ENCODE measurements around the gene S100A9. TPM values are rescaled to one million over a fixed set of nuclear protein-coding genes. Genes with fewer than 3 reads are reported as not detected.
A peak's percentile ranks its signal among the peaks of the same experiment; 100 is the strongest.

Gene S100A9
- total RNA-seq, 2 experiments from 2014 or later, result not detected

- ChIA-PET POLR2A (no interaction called here), CTCF (interaction anchor here (0.7 to 5.7 kb wide), 22 partner anchors 9 to 261 kb away, joined by 3 to 123 read pairs (median 4); partner anchors contain the start of genes S100A12 and S100A8)
- H3K36me3 Mint-ChIP-seq (ENCODE audit: low read depth), result no peaks in the 10 kb centered on the region
Observed at GRCh38 chr1:153353226-153353947, 4.3 kb upstream of the S100A9 start.

DNA sequence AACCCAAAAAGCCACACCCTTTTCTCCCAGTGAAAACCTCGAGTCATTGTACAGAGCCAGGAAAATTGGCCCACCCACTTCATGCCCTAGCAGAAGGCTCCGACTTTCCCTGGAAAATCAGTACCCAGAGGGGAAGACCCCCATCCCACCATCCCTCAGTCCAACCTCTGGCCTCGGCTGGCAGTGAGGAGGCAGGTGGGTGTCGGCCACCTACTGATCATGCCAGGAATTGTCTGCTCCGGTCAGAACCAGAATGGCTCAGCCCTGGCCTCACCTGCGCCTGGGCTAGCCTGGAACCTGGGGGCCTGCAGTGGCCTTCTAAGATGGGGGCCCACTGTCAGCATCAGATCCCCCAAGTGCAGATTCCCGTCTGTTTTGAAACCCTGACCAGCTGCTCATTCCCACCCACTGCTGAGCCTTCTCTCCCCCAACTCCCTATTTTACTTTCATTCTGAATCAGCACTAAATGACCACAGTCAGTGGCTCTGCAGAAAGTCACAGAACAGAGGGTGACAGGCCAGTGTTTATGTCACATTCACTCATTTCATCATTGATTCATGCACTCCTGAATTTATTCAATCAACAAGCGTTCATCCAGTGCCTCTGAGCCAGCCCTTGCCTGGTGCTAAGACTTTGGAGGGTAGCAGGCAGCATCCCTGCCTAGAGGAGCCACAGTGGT is 3.0 kb upstream of the S100A9 start:
- DNase-seq (no peak), ATAC-seq (no peak)
- ChIA-PET POLR2A (no interaction called here), CTCF (interaction anchor here (0.6 to 5.7 kb wide), 12 partner anchors 10 to 156 kb away, joined by 3 to 123 read pairs (median 4); no protein-coding TSS in a partner anchor)
- no peak overlapping the region for H3K27ac Mint-ChIP-seq
- H3K9me3 Mint-ChIP-seq, result no peaks in the 10 kb centered on the region
- H3K27me3 Mint-ChIP-seq, result peaks cover 4% of the 10 kb centered on the region
- H3K36me3 Mint-ChIP-seq (ENCODE audit: low read depth), result no peaks in the 10 kb centered on the region
- no peak overlapping the region for H3K4me3 Mint-ChIP-seq
- peaks cover 5% of the 10 kb centered on the region for H3K4me1 Mint-ChIP-seq (ENCODE audit: low read depth)
- TF ChIP-seq, protein P1, sequence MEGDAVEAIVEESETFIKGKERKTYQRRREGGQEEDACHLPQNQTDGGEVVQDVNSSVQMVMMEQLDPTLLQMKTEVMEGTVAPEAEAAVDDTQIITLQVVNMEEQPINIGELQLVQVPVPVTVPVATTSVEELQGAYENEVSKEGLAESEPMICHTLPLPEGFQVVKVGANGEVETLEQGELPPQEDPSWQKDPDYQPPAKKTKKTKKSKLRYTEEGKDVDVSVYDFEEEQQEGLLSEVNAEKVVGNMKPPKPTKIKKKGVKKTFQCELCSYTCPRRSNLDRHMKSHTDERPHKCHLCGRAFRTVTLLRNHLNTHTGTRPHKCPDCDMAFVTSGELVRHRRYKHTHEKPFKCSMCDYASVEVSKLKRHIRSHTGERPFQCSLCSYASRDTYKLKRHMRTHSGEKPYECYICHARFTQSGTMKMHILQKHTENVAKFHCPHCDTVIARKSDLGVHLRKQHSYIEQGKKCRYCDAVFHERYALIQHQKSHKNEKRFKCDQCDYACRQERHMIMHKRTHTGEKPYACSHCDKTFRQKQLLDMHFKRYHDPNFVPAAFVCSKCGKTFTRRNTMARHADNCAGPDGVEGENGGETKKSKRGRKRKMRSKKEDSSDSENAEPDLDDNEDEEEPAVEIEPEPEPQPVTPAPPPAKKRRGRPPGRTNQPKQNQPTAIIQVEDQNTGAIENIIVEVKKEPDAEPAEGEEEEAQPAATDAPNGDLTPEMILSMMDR (IDR thresholded peaks at IDR 0.05), result no peak
- intact Hi-C loops (cut with micrococcal nuclease), result loop anchor here (5.0 kb wide), 2 partner anchors 48 to 138 kb away; no protein-coding TSS in a partner anchor

More at GRCh38 chr1:153353226-153353947, 4.3 kb upstream of the S100A9 start:
- Mint-ChIP-seq H3K4me3 (no peak overlapping the region), H3K27ac (no peak overlapping the region), H3K9me3 (no peaks in the 10 kb centered on the region), H3K27me3 (peaks cover 4% of the 10 kb centered on the region), H3K4me1 (ENCODE audit: low read depth) (peaks cover 5% of the 10 kb centered on the region)
- DNase-seq, result peak; percentile 16
- ATAC-seq, result no peak
- intact Hi-C loops (cut with micrococcal nuclease), result loop anchor here (5.0 kb wide), 2 partner anchors 49 to 139 kb away; no protein-coding TSS in a partner anchor
- TF ChIP-seq, protein P1 (IDR thresholded peaks at IDR 0.05), result no peak

DNA sequence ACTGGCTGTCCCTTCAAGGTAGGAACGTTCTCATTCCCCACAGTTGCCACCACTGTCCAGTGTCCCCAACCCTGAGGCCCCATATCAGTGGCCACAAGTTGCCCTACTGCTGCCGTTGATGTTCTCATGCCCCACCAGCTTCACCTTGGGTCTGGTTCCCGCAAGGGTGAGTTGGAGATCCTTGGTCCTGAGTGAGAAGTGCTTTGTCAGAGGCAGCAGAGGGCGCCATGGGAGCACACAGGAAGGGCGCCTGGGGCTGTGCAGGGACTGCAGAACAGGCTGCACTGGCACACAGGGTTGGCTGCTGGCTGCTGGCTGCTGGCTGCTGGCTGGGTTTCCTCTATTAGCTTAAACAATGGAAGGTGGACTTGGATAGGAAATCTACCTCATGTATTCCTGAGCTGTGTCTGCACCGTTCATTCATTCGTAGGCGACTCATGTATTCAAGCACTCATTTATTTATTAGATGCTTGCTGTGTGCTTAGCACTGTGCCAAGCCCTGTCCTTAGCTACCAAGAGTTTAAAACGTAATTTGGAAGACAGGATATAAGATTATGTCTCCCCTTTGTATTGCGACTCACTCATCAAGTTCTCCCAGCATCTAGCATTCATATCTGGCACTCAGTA is 2.1 kb upstream of the S100A9 start:
- TF ChIP-seq, protein P1 (IDR thresholded peaks at IDR 0.05), result peak; percentile 50
- intact Hi-C loops (cut with micrococcal nuclease), result no loop called here
- peak; percentile 82 for ATAC-seq
- Mint-ChIP-seq H3K27ac (no peak overlapping the region), H3K4me3 (no peak overlapping the region), H3K27me3 (peaks cover 4% of the 10 kb centered on the region), H3K36me3 (ENCODE audit: low read depth) (no peaks in the 10 kb centered on the region), H3K4me1 (ENCODE audit: low read depth) (peaks cover 5% of the 10 kb centered on the region), H3K9me3 (no peaks in the 10 kb centered on the region)
- POLR2A ChIA-PET, result no interaction called here
- CTCF ChIA-PET, result interaction anchor here (0.6 to 5.7 kb wide), 11 partner anchors 9 to 146 kb away, joined by 3 to 123 read pairs (median 3); partner anchors contain the start of gene S100A8
- peak; percentile 63 for DNase-seq

DNA sequence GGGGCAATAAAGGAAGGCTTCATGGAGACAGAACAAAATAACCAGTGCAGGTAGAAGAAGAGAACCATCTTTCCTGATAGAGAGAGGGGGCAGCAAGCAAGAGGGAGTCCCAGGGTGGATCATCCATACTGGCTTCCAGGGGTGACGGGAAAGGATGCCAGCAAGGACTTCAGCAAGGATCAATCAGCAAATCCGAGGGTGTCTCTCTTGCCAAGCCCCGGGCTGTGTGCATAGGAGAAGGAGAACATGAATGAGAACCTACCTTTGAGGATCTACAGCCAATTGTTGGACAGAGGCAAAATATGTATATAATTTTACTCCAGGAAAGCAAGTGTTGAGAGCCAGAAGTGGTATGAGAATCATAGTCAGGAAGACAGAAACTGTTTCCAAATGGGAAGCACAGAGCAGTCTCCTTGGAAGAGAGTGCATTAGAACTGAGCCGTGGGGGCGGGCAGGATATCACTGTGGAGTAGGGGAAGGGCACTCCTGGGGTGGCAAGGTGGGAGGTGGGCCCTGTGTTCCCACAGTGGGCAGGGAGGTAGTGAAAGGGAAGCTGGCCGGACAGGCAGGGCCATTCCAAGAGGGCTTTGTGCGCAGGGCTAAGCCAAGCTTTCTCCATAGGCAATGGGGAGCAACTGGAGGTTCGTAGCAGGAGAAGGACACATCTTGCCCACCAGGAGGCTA is 1.1 kb upstream of the S100A9 start:
- TF ChIP-seq, protein P1 (IDR thresholded peaks at IDR 0.05), result no peak
- intact Hi-C loops (cut with micrococcal nuclease), result no loop called here
- no peak for ATAC-seq

More for the DNA sequence above, 1.1 kb upstream of the S100A9 start:
- POLR2A ChIA-PET, result no interaction called here
- no peak for DNase-seq
- Mint-ChIP-seq H3K36me3 (ENCODE audit: low read depth) (no peaks in the 10 kb centered on the region), H3K27ac (no peak overlapping the region), H3K4me3 (no peak overlapping the region), H3K9me3 (no peaks in the 10 kb centered on the region), H3K27me3 (no peaks in the 10 kb centered on the region), H3K4me1 (ENCODE audit: low read depth) (peaks cover 5% of the 10 kb centered on the region)
- CTCF ChIA-PET, result interaction anchor here (1.0 to 5.7 kb wide), 6 partner anchors 13 to 140 kb away, joined by 3 to 123 read pairs (median 14); partner anchors contain the start of gene S100A8
